ENCODE results near the gene FGG. TPM values are rescaled to one million over a fixed set of nuclear protein-coding genes. Genes with fewer than 3 reads are reported as not detected.

FGG gene
- total and polyA plus RNA-seq, 2 of the 13 experiments (the other 11 are each of a cell fraction or from before 2014, with no cell fraction given) = 1,037 to 2,423 TPM

- no peak for TF ChIP-seq ZNF510 (CRISPR knock-in tag; IDR thresholded peaks at IDR 0.05; ENCODE audit: low read depth)
- TF ChIP-seq FIP1L1 (IDR thresholded peaks at IDR 0.05; ENCODE audit: borderline replicate concordance, insufficient read depth, low read depth, low read length) = no peak
- no peak for TF ChIP-seq CCAR2 (optimal IDR thresholded peaks at IDR 0.05; ENCODE audit: low read depth, low read length)
- peak; percentile 58; the same call in 1 of the 2 replicates for TF ChIP-seq HOXA5 (CRISPR knock-in tag; IDR thresholded peaks at IDR 0.05)
- TF ChIP-seq ZNF512B (CRISPR knock-in tag; IDR thresholded peaks at IDR 0.05; ENCODE audit: borderline replicate concordance) = no peak
- no peak; the same call in 1 of the 2 replicates for TF ChIP-seq ZNF746 (CRISPR knock-in tag; IDR thresholded peaks at IDR 0.05)
- TF ChIP-seq SP2 (CRISPR knock-in tag; IDR thresholded peaks at IDR 0.05) = no peak
- TF ChIP-seq RXRA (CRISPR knock-in tag; IDR thresholded peaks at IDR 0.05) = peak; percentile 71; the same call in 1 of the 2 replicates
- no peak for TF ChIP-seq ZKSCAN1 (IDR thresholded peaks at IDR 0.05; ENCODE audit: low read length)
- TF ChIP-seq NFE2L2 (IDR thresholded peaks at IDR 0.05; ENCODE audit: low read length) = no peak
- no peak for TF ChIP-seq ZNF101 (CRISPR knock-in tag; IDR thresholded peaks at IDR 0.05; ENCODE audit: borderline replicate concordance, low read depth)
- no peak for TF ChIP-seq SMARCE1 (IDR thresholded peaks at IDR 0.05; ENCODE audit: borderline replicate concordance)
- TF ChIP-seq ZMYM4 (CRISPR knock-in tag; IDR thresholded peaks at IDR 0.05) = peak; percentile 91
- TF ChIP-seq HNF4A (CRISPR knock-in tag; IDR thresholded peaks at IDR 0.05) = peak; percentile 68
- no peak for TF ChIP-seq ZNF207 (IDR thresholded peaks at IDR 0.05; ENCODE audit: borderline replicate concordance)
- TF ChIP-seq ZNF264 (CRISPR knock-in tag; IDR thresholded peaks at IDR 0.05) = peak; percentile 23; the same call in 1 of the 2 replicates
- TF ChIP-seq EHMT2 (IDR thresholded peaks at IDR 0.05; ENCODE audit: borderline replicate concordance, low read depth, low read length) = peak; percentile 56; the same call in 1 of the 2 replicates
- TF ChIP-seq ZNF556 (CRISPR knock-in tag; IDR thresholded peaks at IDR 0.05; ENCODE audit: borderline replicate concordance) = peak; percentile 26; the same call in 1 of the 2 replicates
- no peak for TF ChIP-seq ZNF780A (CRISPR knock-in tag; IDR thresholded peaks at IDR 0.05)
- no peak for TF ChIP-seq ZNF883 (CRISPR knock-in tag; IDR thresholded peaks at IDR 0.05; ENCODE audit: not compliant biosample characterization)
- TF ChIP-seq ZBTB46 (CRISPR knock-in tag; IDR thresholded peaks at IDR 0.05; ENCODE audit: borderline replicate concordance) = no peak
- no peak for TF ChIP-seq ADNP (CRISPR knock-in tag; IDR thresholded peaks at IDR 0.05)
- no peak for TF ChIP-seq ZNF766 (CRISPR knock-in tag; IDR thresholded peaks at IDR 0.05; ENCODE audit: borderline replicate concordance)
These were observed at the start of gene FGG (continued) for GRCh38 chr4:154612472-154613414.

All from HepG2 (cell line).